Measurements from ENCODE around the gene IFT25.

Gene IFT25

GRCh38 chr1:53929246-53929960 is 16.1 kb downstream of the IFT25 start:
- Histone ChIP-seq H3K9me3 (ENCODE audit: insufficient read depth, low read depth, low read length) (peaks cover 8% of the 10 kb centered on the region; the same call in 1 of the 2 replicates), H3K36me3 (ENCODE audit: insufficient read depth, low read length) (peaks cover 33% of the 10 kb centered on the region), H3K4me3 (ENCODE audit: low read length, poor library complexity, severe bottlenecking) (no peak overlapping the region), H3K9ac (ENCODE audit: low read depth, low read length, poor library complexity, severe bottlenecking) (no peak overlapping the region), H3K4me1 (ENCODE audit: insufficient read depth, low read length, poor library complexity, severe bottlenecking) (peaks cover 9% of the 10 kb centered on the region), H4K20me1 (ENCODE audit: insufficient read depth, low read length, poor library complexity, severe bottlenecking) (no peaks in the 10 kb centered on the region), H3K27me3 (ENCODE audit: insufficient read depth, low read length, poor library complexity, severe bottlenecking) (no peaks in the 10 kb centered on the region), H3K9me2 (replicated peaks; ENCODE audit: low read depth, low read length) (no peaks in the 10 kb centered on the region), H3K4me2 (ENCODE audit: low read depth, low read length, poor library complexity, severe bottlenecking) (no peak overlapping the region), H3K79me2 (ENCODE audit: insufficient read depth, low read length) (no peaks in the 10 kb centered on the region), H2AFZ (ENCODE audit: low read length) (no peak overlapping the region), H3F3A (ENCODE audit: low read depth) (peaks cover 3% of the 10 kb centered on the region; the same call in 1 of the 2 replicates)
- TF ChIP-seq EZH2phosphoT487 (IDR thresholded peaks at IDR 0.05; ENCODE audit: borderline replicate concordance) (no peak), CTCF (conservative IDR thresholded peaks at IDR 0.05; ENCODE audit: low read length) (no peak)

GRCh38 chr1:53927376-53927881 is 18.1 kb downstream of the IFT25 start:
- TF ChIP-seq EZH2phosphoT487 (IDR thresholded peaks at IDR 0.05; ENCODE audit: borderline replicate concordance) (no peak), CTCF (conservative IDR thresholded peaks at IDR 0.05; ENCODE audit: low read length) (no peak)

GRCh38 chr1:53919675-53920066 is 25.8 kb downstream of the IFT25 start:
- Histone ChIP-seq H3K4me3 (ENCODE audit: low read length, poor library complexity, severe bottlenecking) (peak overlapping the region; percentile 4), H3K27me3 (ENCODE audit: insufficient read depth, low read length, poor library complexity, severe bottlenecking) (no peaks in the 10 kb centered on the region), H2AFZ (ENCODE audit: low read length) (no peak overlapping the region), H3K9me3 (ENCODE audit: insufficient read depth, low read depth, low read length) (no peaks in the 10 kb centered on the region), H4K20me1 (ENCODE audit: insufficient read depth, low read length, poor library complexity, severe bottlenecking) (no peaks in the 10 kb centered on the region), H3K4me2 (ENCODE audit: low read depth, low read length, poor library complexity, severe bottlenecking) (peak overlapping the region; percentile 34), H3F3A (ENCODE audit: low read depth) (peaks cover 11% of the 10 kb centered on the region; the same call in 1 of the 2 replicates), H3K4me1 (ENCODE audit: insufficient read depth, low read length, poor library complexity, severe bottlenecking) (peaks cover 26% of the 10 kb centered on the region), H3K9ac (ENCODE audit: low read depth, low read length, poor library complexity, severe bottlenecking) (no peak overlapping the region), H3K9me2 (replicated peaks; ENCODE audit: low read depth, low read length) (no peaks in the 10 kb centered on the region), H3K36me3 (ENCODE audit: insufficient read depth, low read length) (peaks cover 41% of the 10 kb centered on the region), H3K79me2 (ENCODE audit: insufficient read depth, low read length) (no peaks in the 10 kb centered on the region)
- no peak for TF ChIP-seq EZH2phosphoT487 (IDR thresholded peaks at IDR 0.05; ENCODE audit: borderline replicate concordance)
- no peak for TF ChIP-seq CTCF (conservative IDR thresholded peaks at IDR 0.05; ENCODE audit: low read length)

More at GRCh38 chr1:53927376-53927881, 18.1 kb downstream of the IFT25 start:
- Histone ChIP-seq H4K20me1 (ENCODE audit: insufficient read depth, low read length, poor library complexity, severe bottlenecking) (no peaks in the 10 kb centered on the region), H3F3A (ENCODE audit: low read depth) (peaks cover 3% of the 10 kb centered on the region; the same call in 1 of the 2 replicates), H2AFZ (ENCODE audit: low read length) (no peak overlapping the region), H3K27me3 (ENCODE audit: insufficient read depth, low read length, poor library complexity, severe bottlenecking) (no peaks in the 10 kb centered on the region), H3K9me2 (replicated peaks; ENCODE audit: low read depth, low read length) (no peaks in the 10 kb centered on the region), H3K4me2 (ENCODE audit: low read depth, low read length, poor library complexity, severe bottlenecking) (no peak overlapping the region), H3K36me3 (ENCODE audit: insufficient read depth, low read length) (peaks cover 45% of the 10 kb centered on the region), H3K9me3 (ENCODE audit: insufficient read depth, low read depth, low read length) (no peaks in the 10 kb centered on the region), H3K4me3 (ENCODE audit: low read length, poor library complexity, severe bottlenecking) (no peak overlapping the region), H3K9ac (ENCODE audit: low read depth, low read length, poor library complexity, severe bottlenecking) (no peak overlapping the region), H3K79me2 (ENCODE audit: insufficient read depth, low read length) (no peaks in the 10 kb centered on the region), H3K4me1 (ENCODE audit: insufficient read depth, low read length, poor library complexity, severe bottlenecking) (peaks cover 9% of the 10 kb centered on the region)
